Stimulated activated CD8-positive, alpha-beta memory T cell treated with anti-CD3 and anti-CD28 coated beads, Interleukin-7, amount 100 ng/mL, for 4 hours (primary cell): ENCODE data around the gene PDIA6.
"Not testable (repeated sequence)": the region's sequence is repeated elsewhere in the genome, so short reads cannot be mapped to it uniquely, and the experiment has no call there.

Source experiments
- DNase-seq, 2 donors: peaks; one replicate each; pipeline ENCODE4 v3.0.0-alpha.2; 2020; ENCODE audit warnings: low read depth in 2 of 2

Gene PDIA6

GRCh38 chr2:10780821-10781220 is 31.8 kb downstream of the PDIA6 start:
- not testable (repeated sequence) for DNase-seq

GRCh38 chr2:10780491-10780820 is 32.1 kb downstream of the PDIA6 start:
- DNase-seq: no peak

GRCh38 chr2:10779776-10780490 is 32.7 kb downstream of the PDIA6 start:
- DNase-seq: no peak

- DNase-seq: no peak
Measured at GRCh38 chr2:10778724-10779115, 33.9 kb downstream of the PDIA6 start.

- no peak for DNase-seq
Measured at GRCh38 chr2:10777842-10778723, 34.5 kb downstream of the PDIA6 start.

GRCh38 chr2:10777111-10777841 is 35.3 kb downstream of the PDIA6 start:
- DNase-seq: no peak

- DNase-seq: no peak
Measured at GRCh38 chr2:10776231-10776977, 36.2 kb downstream of the PDIA6 start.

GRCh38 chr2:10775831-10776230 is 36.8 kb downstream of the PDIA6 start:
- no peak for DNase-seq

- DNase-seq: no peak
Measured at GRCh38 chr2:10775021-10775780, 37.4 kb downstream of the PDIA6 start.

GRCh38 chr2:10774394-10774793 is 38.2 kb downstream of the PDIA6 start:
- DNase-seq: no peak

GRCh38 chr2:10773821-10774341 is 38.7 kb downstream of the PDIA6 start:
- no peak for DNase-seq

GRCh38 chr2:10772868-10773215 is 39.7 kb downstream of the PDIA6 start:
- no peak for DNase-seq

- DNase-seq: no peak
Measured at GRCh38 chr2:10772201-10772867, 40.3 kb downstream of the PDIA6 start.

- no peak for DNase-seq
Measured at GRCh38 chr2:10771786-10772185, 40.8 kb downstream of the PDIA6 start.

- no peak for DNase-seq
Measured at GRCh38 chr2:10770956-10771750, 41.4 kb downstream of the PDIA6 start.

GRCh38 chr2:10768063-10768507 is 44.5 kb downstream of the PDIA6 start:
- DNase-seq: no peak

GRCh38 chr2:10765914-10766313 is 46.7 kb downstream of the PDIA6 start:
- DNase-seq: no peak

- no peak for DNase-seq
Measured at GRCh38 chr2:10765461-10765860, 47.1 kb downstream of the PDIA6 start.

GRCh38 chr2:10764896-10765295 is 47.7 kb downstream of the PDIA6 start:
- DNase-seq: no peak
